ENCODE results near the gene RASD1.

RASD1 gene

GRCh38 chr17:17511293-17511741, 15.1 kb upstream of the RASD1 start:
- DNase-seq (ENCODE audit: low read depth in 2 of 3, low spot score in 2 of 3): no peak

GRCh38 chr17:17510456-17511292, 14.5 kb upstream of the RASD1 start:
- DNase-seq (ENCODE audit: low read depth in 2 of 3, low spot score in 2 of 3): no peak

- DNase-seq (ENCODE audit: low read depth in 2 of 3, low spot score in 2 of 3): no peak
Observed at GRCh38 chr17:17509601-17510425, 13.6 kb upstream of the RASD1 start.

GRCh38 chr17:17508646-17509591, 12.7 kb upstream of the RASD1 start:
- DNase-seq (ENCODE audit: low read depth in 2 of 3, low spot score in 2 of 3): no peak

GRCh38 chr17:17508019-17508535, 11.9 kb upstream of the RASD1 start:
- no peak for DNase-seq (ENCODE audit: low read depth in 2 of 3, low spot score in 2 of 3)

- DNase-seq (ENCODE audit: low read depth in 2 of 3, low spot score in 2 of 3): no peak
Observed at GRCh38 chr17:17507465-17508011, 11.3 kb upstream of the RASD1 start.

- DNase-seq (ENCODE audit: low read depth in 2 of 3, low spot score in 2 of 3): no peak
Observed at GRCh38 chr17:17506893-17507464, 10.8 kb upstream of the RASD1 start.

- no peak for DNase-seq (ENCODE audit: low read depth in 2 of 3, low spot score in 2 of 3)
Observed at GRCh38 chr17:17506181-17506741, 10.1 kb upstream of the RASD1 start.

- DNase-seq (ENCODE audit: low read depth in 2 of 3, low spot score in 2 of 3): no peak
Observed at GRCh38 chr17:17505610-17506171, 9.5 kb upstream of the RASD1 start.

- DNase-seq (ENCODE audit: low read depth in 2 of 3, low spot score in 2 of 3): no peak
Observed at GRCh38 chr17:17505151-17505550, 9.0 kb upstream of the RASD1 start.

GRCh38 chr17:17504341-17505140, 8.3 kb upstream of the RASD1 start:
- DNase-seq (ENCODE audit: low read depth in 2 of 3, low spot score in 2 of 3): no peak

- DNase-seq (ENCODE audit: low read depth in 2 of 3, low spot score in 2 of 3): no peak
Observed at GRCh38 chr17:17503566-17504130, 7.5 kb upstream of the RASD1 start.

- no peak for DNase-seq (ENCODE audit: low read depth in 2 of 3, low spot score in 2 of 3)
Observed at GRCh38 chr17:17502741-17503565, 6.8 kb upstream of the RASD1 start.

GRCh38 chr17:17500999-17501605, 4.9 kb upstream of the RASD1 start:
- DNase-seq (ENCODE audit: low read depth in 2 of 3, low spot score in 2 of 3): no peak

GRCh38 chr17:17499402-17500145, 3.4 kb upstream of the RASD1 start:
- DNase-seq (ENCODE audit: low read depth in 2 of 3, low spot score in 2 of 3): no peak

GRCh38 chr17:17498606-17499301, 2.6 kb upstream of the RASD1 start:
- no peak for DNase-seq (ENCODE audit: low read depth in 2 of 3, low spot score in 2 of 3)

Data from activated CD8-positive, alpha-beta memory T cell treated with anti-CD3 and anti-CD28 coated beads for 48 hours (primary cell).